GM19452 (cell line): ENCODE results near the gene NLRP1.

ENCODE experiments used
- ATAC-seq: cut with Tn5 transposase; IDR thresholded peaks from one replicate; pipeline ENCODE4 v1.9.1; 2021; ENCODE audit not compliant: unreplicated experiment

The NLRP1 gene

GRCh38 chr17:5480962-5481361, 103.3 kb downstream of the NLRP1 start:
- no peak for ATAC-seq

GRCh38 chr17:5478992-5479391, 105.3 kb downstream of the NLRP1 start:
- ATAC-seq: no peak

DNA sequence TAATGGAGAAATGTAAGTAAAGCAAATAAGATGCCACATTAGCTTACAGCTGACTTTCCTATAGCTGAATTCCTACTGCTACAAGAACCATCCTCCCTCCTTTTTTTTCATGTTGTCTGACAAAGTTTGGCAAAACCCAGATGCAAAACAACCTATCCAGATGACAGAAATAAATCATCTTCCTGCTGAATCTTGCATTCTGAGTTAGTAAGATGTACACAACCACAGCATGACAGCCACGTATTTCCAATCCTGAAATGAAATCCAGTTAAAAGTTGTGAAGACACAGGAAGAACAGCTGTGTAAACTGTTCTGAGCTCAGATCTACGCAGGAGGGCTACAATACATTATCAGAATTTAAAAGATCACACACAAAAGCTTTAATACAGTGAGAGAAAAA, 110.4 kb downstream of the NLRP1 start:
- ATAC-seq: no peak

DNA sequence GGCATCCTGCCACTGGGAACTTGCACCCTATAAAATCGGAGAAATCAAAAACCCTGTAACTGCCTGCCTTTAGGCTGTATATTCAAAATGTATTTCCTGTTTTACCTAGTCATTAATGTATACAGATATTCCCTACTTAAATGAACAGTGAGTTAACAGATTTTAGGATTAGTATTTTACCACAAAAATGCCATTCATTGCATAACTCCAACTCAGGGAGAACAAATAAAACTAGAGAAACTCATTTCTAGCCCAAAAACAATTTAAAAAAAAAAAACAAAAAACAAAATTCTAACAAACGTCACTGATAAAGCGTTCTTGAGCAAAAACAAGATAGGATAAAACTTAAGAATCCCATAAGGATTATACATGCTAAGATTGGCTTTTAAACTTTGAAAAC, 111.8 kb downstream of the NLRP1 start:
- no peak for ATAC-seq

DNA sequence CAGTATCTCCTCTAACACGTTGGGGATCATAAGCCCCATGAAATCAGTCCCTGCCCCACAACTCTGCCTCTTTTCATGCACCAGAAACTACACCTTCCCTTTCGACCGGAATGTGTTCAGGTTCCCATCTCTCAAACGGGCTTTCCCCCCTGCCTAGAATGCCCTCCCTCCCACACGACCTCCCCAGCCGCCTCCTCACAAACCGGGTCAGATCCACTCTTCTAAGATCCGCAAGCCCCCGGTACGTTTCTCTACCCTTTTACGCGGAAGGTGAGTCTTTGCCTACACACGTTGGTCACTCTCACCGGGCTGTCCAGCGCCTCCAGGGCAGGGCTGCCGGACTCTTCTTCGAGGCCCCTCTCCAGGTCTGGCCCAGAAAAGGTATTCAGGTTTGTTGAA, 116.2 kb downstream of the NLRP1 start:
- ATAC-seq: no peak

GRCh38 chr17:5467416-5467815, 116.9 kb downstream of the NLRP1 start:
- no peak for ATAC-seq

- no peak for ATAC-seq
Observed at GRCh38 chr17:5466295-5466694, 118.0 kb downstream of the NLRP1 start.

GRCh38 chr17:5464717-5465507, 119.4 kb downstream of the NLRP1 start:
- no peak for ATAC-seq
